Measurements from ENCODE around the gene SOST. TPM values are rescaled to one million over a fixed set of nuclear protein-coding genes. Genes with fewer than 3 reads are reported as not detected.

The SOST gene
- not detected for total RNA-seq

GRCh38 chr17:43758497-43759174 is at the start of gene SOST:
Gene SOST, minus strand, starts transcription at chr17:43758791. Its CDS starts 50 bp downstream, at chr17:43758741.
- TF ChIP-seq CTCF (IDR thresholded peaks at IDR 0.05), result no peak
- TF ChIP-seq POLR2A (IDR thresholded peaks at IDR 0.05), result no peak
- Histone ChIP-seq H3K4me1 (peaks cover 0 to 9% (median 3%) of the 10 kb centered on the region in 4 donors), H3K4me3 (no peak within 1 kb of the TSS), H3K27me3 (peaks cover 0 to 12% of the 10 kb centered on the region in 2 donors), H3K9me3 (no peaks in the 10 kb centered on the region), H3K27ac (no peak within 1 kb of the TSS), H3K36me3 (no peaks in the 10 kb centered on the region)
- no peak for DNase-seq

- Histone ChIP-seq H3K27me3 (no peaks in the 10 kb centered on the region), H3K9me3 (no peaks in the 10 kb centered on the region), H3K4me1 (no peaks in the 10 kb centered on the region), H3K36me3 (no peaks in the 10 kb centered on the region), H3K27ac (no peak overlapping the region), H3K4me3 (no peak overlapping the region)
- no peak for TF ChIP-seq POLR2A (IDR thresholded peaks at IDR 0.05)
- TF ChIP-seq CTCF (IDR thresholded peaks at IDR 0.05), result no peak
- no peak for DNase-seq
Observed at GRCh38 chr17:43808076-43808475, 49.5 kb upstream of the SOST start.

GRCh38 chr17:43805117-43805516 is 46.5 kb upstream of the SOST start:
- DNase-seq, result no peak
- Histone ChIP-seq H3K27me3 (no peaks in the 10 kb centered on the region), H3K4me1 (no peaks in the 10 kb centered on the region), H3K9me3 (no peaks in the 10 kb centered on the region), H3K36me3 (no peaks in the 10 kb centered on the region), H3K27ac (no peak overlapping the region), H3K4me3 (no peak overlapping the region)
- TF ChIP-seq CTCF (IDR thresholded peaks at IDR 0.05), result no peak
- no peak for TF ChIP-seq POLR2A (IDR thresholded peaks at IDR 0.05)

- H3K27ac ChIP-seq, result no peak overlapping the region
- no peak overlapping the region for H3K4me3 ChIP-seq
- no peaks in the 10 kb centered on the region for H3K27me3 ChIP-seq
- H3K36me3 ChIP-seq, result no peaks in the 10 kb centered on the region
- no peak for DNase-seq
- no peaks in the 10 kb centered on the region for H3K9me3 ChIP-seq
- H3K4me1 ChIP-seq, result no peaks in the 10 kb centered on the region
- TF ChIP-seq POLR2A (IDR thresholded peaks at IDR 0.05) (no peak), CTCF (IDR thresholded peaks at IDR 0.05) (no peak)
Observed at GRCh38 chr17:43803758-43804157, 45.2 kb upstream of the SOST start.

- Histone ChIP-seq H3K4me1 (no peaks in the 10 kb centered on the region), H3K27me3 (no peaks in the 10 kb centered on the region), H3K36me3 (no peaks in the 10 kb centered on the region), H3K27ac (no peak overlapping the region), H3K4me3 (no peak overlapping the region), H3K9me3 (no peaks in the 10 kb centered on the region)
- no peak for DNase-seq
- TF ChIP-seq POLR2A (IDR thresholded peaks at IDR 0.05) (no peak), CTCF (IDR thresholded peaks at IDR 0.05) (no peak)
Observed at GRCh38 chr17:43801844-43802243, 43.3 kb upstream of the SOST start.
